SW 1271 (cell line): ENCODE measurements around the gene PDE4D.

ENCODE experiments used
- DNase-seq, 2 experiments: peaks; one replicate each; lab custom pipeline; 2025; lab: John Stamatoyannopoulos, UW

Gene PDE4D

DNA sequence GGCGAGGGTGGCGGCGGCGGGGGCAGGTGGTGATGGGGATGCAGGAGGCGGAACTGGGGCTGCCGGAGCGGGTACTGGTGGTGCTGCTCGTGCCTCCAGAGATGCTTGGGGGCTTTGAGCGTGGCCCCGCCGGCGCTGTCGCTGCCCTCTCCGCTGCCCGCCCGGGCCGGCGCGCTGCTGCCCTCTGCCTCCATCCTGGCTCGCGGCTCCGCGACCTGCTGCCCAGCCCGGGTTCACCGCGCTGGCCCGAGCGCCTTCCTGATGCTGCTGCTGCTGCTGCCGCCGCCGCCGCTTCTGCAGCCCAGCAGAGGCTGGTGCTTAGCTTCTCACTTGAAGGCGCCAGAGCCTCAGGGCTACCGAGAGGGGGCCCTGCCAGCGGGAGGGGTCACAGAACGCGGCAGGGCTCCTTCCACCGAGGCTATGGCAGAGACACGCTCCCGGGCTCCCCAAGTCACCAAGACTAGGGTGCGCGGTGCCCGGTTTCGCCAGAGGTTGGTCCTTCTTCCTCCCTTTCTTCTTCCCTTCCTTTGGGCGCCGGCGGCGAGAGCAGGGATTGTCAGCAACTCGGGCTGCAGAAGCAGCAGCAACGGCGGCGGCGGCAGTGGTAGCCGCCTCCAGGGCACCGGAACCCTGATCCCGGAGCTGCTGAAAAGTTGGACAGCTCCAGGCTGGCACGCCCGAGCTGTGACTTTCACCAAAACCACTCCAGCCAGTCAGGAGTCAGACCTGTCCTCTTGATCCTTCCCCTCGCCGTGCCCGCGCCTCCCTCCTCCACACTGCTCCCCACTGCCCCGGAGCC lies at the start of gene PDE4D:
PDE4D (minus strand) TSS at position 298 of the 799 bp plus-strand sequence.
- no peak for DNase-seq

- DNase-seq: no peak
These were observed 44.1 kb upstream of the PDE4D start for GRCh38 chr5:59937633-59938032.

DNA sequence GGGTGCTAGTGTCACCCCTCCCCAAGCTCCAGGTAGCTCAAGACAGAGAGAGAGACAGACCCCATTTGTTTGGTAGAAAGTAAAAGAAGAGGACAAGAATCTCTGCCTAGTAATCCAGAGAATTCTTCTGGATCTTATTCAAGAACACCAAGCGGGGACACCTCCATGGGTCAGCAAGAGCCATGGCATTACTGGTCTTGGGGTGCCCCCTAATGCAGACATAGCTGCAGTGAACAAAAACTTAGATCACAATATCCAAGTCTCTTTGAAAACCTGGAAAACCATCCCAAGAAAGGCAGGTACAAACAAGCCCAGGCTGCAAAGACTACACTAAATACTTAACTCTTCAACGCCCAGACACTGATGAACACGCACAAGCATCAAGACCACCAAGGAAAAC lies 29.9 kb upstream of the PDE4D start:
- no peak for DNase-seq

GRCh38 chr5:59922220-59922619 lies 28.7 kb upstream of the PDE4D start:
- DNase-seq: no peak

GRCh38 chr5:59921816-59922215 lies 28.3 kb upstream of the PDE4D start:
- no peak for DNase-seq

GRCh38 chr5:59919484-59919883 lies 26.0 kb upstream of the PDE4D start:
- DNase-seq: no peak

GRCh38 chr5:59917121-59917520 lies 23.6 kb upstream of the PDE4D start:
- no peak for DNase-seq

DNA sequence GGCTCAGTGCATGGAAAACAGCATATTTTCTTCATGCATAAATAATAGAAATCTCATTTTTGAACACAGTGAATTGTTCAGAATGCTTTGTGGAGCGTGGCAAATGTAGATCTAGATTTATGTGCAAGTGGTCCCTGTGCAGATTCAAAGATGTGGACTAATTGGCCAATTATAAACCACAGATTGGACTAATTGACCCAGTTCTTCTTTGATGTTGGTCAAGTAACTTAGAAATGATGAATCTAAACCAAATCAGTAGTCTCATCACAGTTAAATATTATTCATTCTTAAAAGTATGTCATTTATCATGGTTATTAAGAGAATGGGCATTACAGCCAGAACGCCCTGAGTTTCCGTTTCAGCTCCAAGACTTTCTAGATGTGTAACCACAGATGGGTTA lies 11.7 kb upstream of the PDE4D start:
- no peak for DNase-seq

- no peak for DNase-seq
These were observed 3.5 kb upstream of the PDE4D start for GRCh38 chr5:59897075-59897474.

GRCh38 chr5:59891962-59892643 lies 1.4 kb downstream of the PDE4D start:
- no peak for DNase-seq

DNA sequence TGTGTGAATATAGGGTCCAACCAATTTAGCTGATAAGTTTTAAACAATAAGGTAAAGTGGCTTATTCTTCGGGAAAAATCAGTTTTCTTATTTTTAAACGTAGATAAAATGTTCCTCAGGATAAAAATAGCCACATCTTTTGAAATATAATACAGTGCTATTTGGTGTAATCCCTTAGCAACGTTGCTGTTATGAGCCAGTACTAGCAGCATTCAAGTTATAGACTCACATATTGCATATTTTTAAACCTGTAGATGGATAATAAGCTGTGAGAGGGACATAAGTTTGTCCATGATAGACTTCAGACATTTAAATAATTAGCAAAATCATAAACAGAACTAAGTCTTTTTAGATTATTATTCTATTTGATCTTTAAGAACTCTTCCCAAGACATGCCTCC lies 6.3 kb downstream of the PDE4D start:
- no peak for DNase-seq

DNA sequence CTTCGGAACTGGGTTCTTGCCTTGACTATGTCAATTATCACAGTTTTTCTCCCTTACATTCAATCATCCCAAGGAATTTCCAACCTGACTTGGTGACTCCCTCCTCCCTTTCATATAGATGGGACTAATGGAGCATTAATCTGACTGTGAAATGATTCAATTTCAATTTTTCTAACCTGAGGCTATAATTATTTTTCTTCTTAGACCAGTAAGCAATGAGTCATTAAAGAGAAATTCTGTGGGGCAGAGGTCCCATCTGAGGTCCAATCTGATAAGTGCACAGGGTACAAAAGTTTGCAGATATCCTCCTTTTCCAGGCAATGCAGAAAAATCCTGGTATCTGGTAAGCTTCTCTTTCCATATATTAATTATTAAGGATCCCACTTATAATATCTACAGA lies 18.9 kb downstream of the PDE4D start:
- peak in 1 of 2 experiments; percentile 39 for DNase-seq

- peak in 1 of 2 experiments; percentile 34 for DNase-seq
These were observed 20.4 kb downstream of the PDE4D start for GRCh38 chr5:59873113-59873512.

DNA sequence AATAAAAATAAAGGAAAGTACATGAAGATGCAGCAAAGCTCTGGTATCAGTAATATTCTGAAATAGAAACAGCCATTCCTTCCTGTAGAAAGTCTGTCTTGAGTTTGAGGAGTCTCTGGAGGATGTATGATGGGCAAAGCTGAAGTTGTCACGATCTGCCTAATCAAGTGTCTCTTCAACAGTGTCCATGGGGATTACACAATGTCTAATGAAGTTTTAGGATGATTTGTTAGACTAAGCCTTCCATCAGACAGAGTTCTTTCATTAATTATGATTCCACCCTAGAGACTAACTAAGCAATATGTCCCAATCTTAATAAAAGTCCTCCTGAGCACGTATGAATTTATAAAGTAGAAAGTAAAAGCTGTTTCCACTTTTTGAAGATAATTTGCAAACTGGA lies 26.9 kb downstream of the PDE4D start:
- no peak for DNase-seq

GRCh38 chr5:59864718-59865117 lies 28.8 kb downstream of the PDE4D start:
- DNase-seq: no peak

GRCh38 chr5:59863777-59864176 lies 29.7 kb downstream of the PDE4D start:
- DNase-seq: no peak

GRCh38 chr5:59856358-59856757 lies 37.2 kb downstream of the PDE4D start:
- no peak for DNase-seq

- no peak for DNase-seq
These were observed 42.8 kb downstream of the PDE4D start for GRCh38 chr5:59850766-59851165.

GRCh38 chr5:59847586-59847985 lies 45.9 kb downstream of the PDE4D start:
- DNase-seq: no peak

DNA sequence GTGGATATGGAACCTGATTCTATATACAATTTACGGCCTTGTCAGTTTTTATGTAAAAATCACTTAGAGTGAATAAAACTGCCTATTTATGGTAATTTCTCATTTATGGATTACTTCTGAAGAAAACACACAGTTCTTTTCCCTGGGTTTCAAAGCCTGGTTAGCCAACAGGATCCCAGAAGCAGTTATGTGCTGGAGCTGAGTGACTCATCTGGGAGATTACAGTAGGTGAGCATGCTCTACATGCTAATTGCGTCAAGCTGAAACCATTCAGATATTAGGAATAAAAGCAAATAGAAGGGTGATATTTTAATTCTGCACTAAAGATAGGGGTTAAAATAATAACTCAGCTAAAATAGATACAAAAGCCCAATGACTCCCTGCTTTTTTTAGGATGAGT lies 47.8 kb downstream of the PDE4D start:
- no peak for DNase-seq

- DNase-seq: no peak
These were observed 49.9 kb downstream of the PDE4D start for GRCh38 chr5:59843511-59844213.

DNA sequence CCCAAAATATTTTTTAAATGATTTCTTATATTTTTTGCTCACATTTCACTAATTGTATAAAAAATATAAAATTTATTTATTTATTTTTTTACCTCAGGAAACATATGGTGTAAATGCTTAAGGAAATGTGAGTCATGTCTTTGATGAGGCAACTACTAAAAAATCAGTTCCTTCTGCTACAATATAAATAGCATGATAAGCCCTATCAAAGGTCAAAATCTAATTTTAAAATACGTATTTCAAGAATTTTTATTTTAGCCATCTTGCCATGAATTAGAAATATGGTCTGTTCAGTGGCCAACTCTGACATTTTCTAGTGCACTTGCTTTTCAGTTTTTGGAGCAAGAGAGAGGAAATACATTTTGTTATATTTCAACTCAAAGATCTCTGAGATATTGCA lies 50.5 kb downstream of the PDE4D start:
- DNase-seq: no peak

DNA sequence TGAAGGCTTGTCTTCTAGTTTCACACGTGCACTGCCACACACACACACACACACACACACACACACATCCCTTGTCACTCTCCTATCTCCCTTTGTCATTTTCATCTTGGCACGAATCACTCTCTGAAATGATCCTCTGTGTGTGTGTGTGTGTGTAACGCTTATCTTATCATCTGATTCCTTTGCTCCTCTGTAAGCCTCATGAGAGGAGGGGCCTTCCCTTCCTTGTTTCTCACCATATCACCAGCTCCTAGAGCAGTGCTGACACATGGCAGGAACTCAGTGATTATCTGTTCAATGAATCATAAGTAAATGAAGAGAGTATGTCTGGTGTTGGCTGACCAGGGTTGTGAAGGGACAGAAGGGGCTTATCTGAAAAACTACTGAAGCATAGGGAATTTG lies 53.3 kb downstream of the PDE4D start:
- DNase-seq: no peak
